C4-2B (cell line): Measurements from ENCODE around the gene LRRC8E.

Experiments
- ZFX ChIP-seq: fragments of 450-650 bp; IDR thresholded peaks from 2 replicates; pipeline ENCODE4 v1.6.1; 2017
- TF ChIP-seq, protein P1 (sequence below): fragments of 450-650 bp; conservative IDR thresholded peaks from 2 replicates; pipeline ENCODE4 v1.5.1; 2017; ENCODE audit warnings: mild to moderate bottlenecking

DNA sequence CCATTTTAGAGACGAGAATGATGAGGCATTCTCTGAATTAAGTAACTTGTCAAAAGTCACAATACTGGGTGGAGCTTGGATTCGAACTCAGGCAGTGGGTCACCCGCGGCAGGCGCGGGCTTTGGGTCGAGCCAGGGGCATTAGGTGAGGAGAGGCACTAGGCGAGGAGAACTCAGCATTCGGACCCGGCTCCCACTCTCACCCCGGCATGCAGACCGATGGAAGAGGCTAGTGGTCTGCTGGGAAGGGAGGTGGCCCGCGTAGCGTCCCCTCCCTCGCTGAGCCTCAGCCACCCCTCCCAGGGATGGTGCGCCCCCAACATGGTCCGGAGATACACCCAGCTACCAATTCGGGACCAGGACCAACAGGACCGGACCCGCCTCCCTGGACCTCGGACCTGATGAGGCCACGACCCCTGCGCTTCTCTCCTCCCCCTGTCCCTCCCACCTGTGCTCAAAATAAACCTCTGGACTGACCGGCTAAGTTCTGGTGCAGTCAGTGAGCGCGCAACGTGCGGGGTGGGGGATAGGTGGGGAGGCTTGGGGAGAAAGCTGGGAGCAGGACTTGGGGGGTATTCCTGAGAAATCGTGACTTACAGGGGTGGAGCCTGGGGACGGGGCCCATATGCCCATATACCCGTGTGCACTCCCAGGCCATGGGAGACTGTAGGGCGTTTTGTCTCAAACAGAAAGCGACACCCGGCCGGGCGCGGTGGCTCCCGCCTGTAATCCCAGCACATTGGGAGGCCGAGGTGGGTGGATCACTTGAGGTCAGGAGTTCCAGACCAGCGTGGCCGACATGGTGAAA lies 30.5 kb downstream of the LRRC8E start:
- TF ChIP-seq, protein P1, sequence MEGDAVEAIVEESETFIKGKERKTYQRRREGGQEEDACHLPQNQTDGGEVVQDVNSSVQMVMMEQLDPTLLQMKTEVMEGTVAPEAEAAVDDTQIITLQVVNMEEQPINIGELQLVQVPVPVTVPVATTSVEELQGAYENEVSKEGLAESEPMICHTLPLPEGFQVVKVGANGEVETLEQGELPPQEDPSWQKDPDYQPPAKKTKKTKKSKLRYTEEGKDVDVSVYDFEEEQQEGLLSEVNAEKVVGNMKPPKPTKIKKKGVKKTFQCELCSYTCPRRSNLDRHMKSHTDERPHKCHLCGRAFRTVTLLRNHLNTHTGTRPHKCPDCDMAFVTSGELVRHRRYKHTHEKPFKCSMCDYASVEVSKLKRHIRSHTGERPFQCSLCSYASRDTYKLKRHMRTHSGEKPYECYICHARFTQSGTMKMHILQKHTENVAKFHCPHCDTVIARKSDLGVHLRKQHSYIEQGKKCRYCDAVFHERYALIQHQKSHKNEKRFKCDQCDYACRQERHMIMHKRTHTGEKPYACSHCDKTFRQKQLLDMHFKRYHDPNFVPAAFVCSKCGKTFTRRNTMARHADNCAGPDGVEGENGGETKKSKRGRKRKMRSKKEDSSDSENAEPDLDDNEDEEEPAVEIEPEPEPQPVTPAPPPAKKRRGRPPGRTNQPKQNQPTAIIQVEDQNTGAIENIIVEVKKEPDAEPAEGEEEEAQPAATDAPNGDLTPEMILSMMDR = no peak
- no peak for TF ChIP-seq ZFX
